ENCODE measurements around the gene FOXP4. TPM values are rescaled to one million over a fixed set of nuclear protein-coding genes. Genes with fewer than 3 reads are reported as not detected.

Gene FOXP4
- polyA plus RNA-seq, 2 of the 4 experiments (the other 2 are of a cell fraction) = 2.6 to 14.2 TPM

GRCh38 chr6:41622206-41622988 lies 76.2 kb downstream of the FOXP4 start:
- ChIA-PET CTCF (interaction anchor here (0.6 kb wide), 1 partner anchor 62 kb away, joined by 3 read pairs; no protein-coding TSS in a partner anchor), POLR2A (no interaction called here)
- 3% methylated on average over 3 of the region's 3 CpGs for whole genome bisulfite sequencing (ENCODE audit: missing lambda C conversion rate)
- H3K4me3 ChIP-seq = no peak overlapping the region
- FAIRE-seq (no peak), ATAC-seq (no peak), DNase-seq (ENCODE audit: low read depth in 1 of 2, low spot score in 1 of 2) (no peak)
- TF ChIP-seq TP53 (CRISPR knock-in tag; IDR thresholded peaks at IDR 0.05) (no peak), ZC3H11A (IDR thresholded peaks at IDR 0.05) (no peak), ZSCAN20 (CRISPR knock-in tag; IDR thresholded peaks at IDR 0.05) (no peak), HEYL (CRISPR knock-in tag; IDR thresholded peaks at IDR 0.05) (no peak), RARB (CRISPR knock-in tag; IDR thresholded peaks at IDR 0.05) (no peak), NFE2L2 (conservative IDR thresholded peaks at IDR 0.05; ENCODE audit: low read length) (no peak), HOXB5 (CRISPR knock-in tag; IDR thresholded peaks at IDR 0.05) (no peak), CHD2 (IDR thresholded peaks at IDR 0.05; ENCODE audit: low read length, partially characterized antibody) (no peak), E2F6 (IDR thresholded peaks at IDR 0.05; ENCODE audit: borderline replicate concordance, low read depth) (no peak), PBX3 (IDR thresholded peaks at IDR 0.05) (no peak), NR3C1 (IDR thresholded peaks at IDR 0.05) (no peak), ELK1 (IDR thresholded peaks at IDR 0.05; ENCODE audit: low read depth, low read length) (no peak), EP300 (IDR thresholded peaks at IDR 0.05) (no peak), RAD21 (conservative IDR thresholded peaks at IDR 0.05 in 1 of 2, IDR thresholded peaks at IDR 0.05 in 1 of 2) (no peak)
- no peaks in the 10 kb centered on the region for H3K4me1 ChIP-seq
- no peak overlapping the region for H3K27ac ChIP-seq
- no peak overlapping the region for H3K4me2 ChIP-seq
- H3K9me3 ChIP-seq = peaks cover 17% of the 10 kb centered on the region; the same call in 2 of the 3 replicates

- no peak overlapping the region for H3K4me2 ChIP-seq
- TF ChIP-seq GATA3 (IDR thresholded peaks at IDR 0.05; ENCODE audit: borderline replicate concordance) = no peak
- TF ChIP-seq ZC3H11A (IDR thresholded peaks at IDR 0.05) = no peak
- no peak for TF ChIP-seq HEYL (CRISPR knock-in tag; IDR thresholded peaks at IDR 0.05)
- no peak for TF ChIP-seq HOXB13 (CRISPR knock-in tag; IDR thresholded peaks at IDR 0.05; ENCODE audit: low read depth)
- TF ChIP-seq HES2 (IDR thresholded peaks at IDR 0.05) = no peak
- TF ChIP-seq RARB (CRISPR knock-in tag; IDR thresholded peaks at IDR 0.05) = no peak
- TF ChIP-seq ZSCAN20 (CRISPR knock-in tag; IDR thresholded peaks at IDR 0.05) = no peak
- TF ChIP-seq FOXS1 (CRISPR knock-in tag; IDR thresholded peaks at IDR 0.05) = no peak
- TF ChIP-seq BCL3 (IDR thresholded peaks at IDR 0.05) = no peak
- TF ChIP-seq SMC3 (IDR thresholded peaks at IDR 0.05) = no peak
- no peak for TF ChIP-seq RAD21 (conservative IDR thresholded peaks at IDR 0.05 in 1 of 2, IDR thresholded peaks at IDR 0.05 in 1 of 2)
- no peak for TF ChIP-seq KDM5A (IDR thresholded peaks at IDR 0.05)
- no peak for TF ChIP-seq FOSB (CRISPR knock-in tag; IDR thresholded peaks at IDR 0.05)
- no peak for TF ChIP-seq MAFK (IDR thresholded peaks at IDR 0.05; ENCODE audit: partially characterized antibody)
- no peak for TF ChIP-seq ZNF302 (CRISPR knock-in tag; IDR thresholded peaks at IDR 0.05)
- no peak for TF ChIP-seq NPAS2 (CRISPR knock-in tag; IDR thresholded peaks at IDR 0.05; ENCODE audit: borderline replicate concordance)
- TF ChIP-seq USF2 (IDR thresholded peaks at IDR 0.05) = no peak
- H3K4me1 ChIP-seq = no peaks in the 10 kb centered on the region
- FAIRE-seq (no peak), DNase-seq (ENCODE audit: low read depth in 1 of 2, low spot score in 1 of 2) (no peak), ATAC-seq (no peak)
- H3K9me3 ChIP-seq = peaks cover 17% of the 10 kb centered on the region; the same call in 2 of the 3 replicates
- 70% methylated on average over 6 of the region's 6 CpGs for WGBS (ENCODE audit: missing lambda C conversion rate)
- POLR2A ChIA-PET = no interaction called here
- no peak overlapping the region for H3K4me3 ChIP-seq
- H3K27ac ChIP-seq = no peak overlapping the region
- CTCF ChIA-PET = interaction anchor here (0.5 to 1.0 kb wide), 2 partner anchors 20 to 1733 kb away, joined by 3 to 8 read pairs; no protein-coding TSS in a partner anchor
Measured at GRCh38 chr6:41623330-41623729, 77.1 kb downstream of the FOXP4 start.

Measured in A549 (cell line).